ENCODE results near the gene SIK2. TPM values are rescaled to one million over a fixed set of nuclear protein-coding genes. Genes with fewer than 3 reads are reported as not detected.

The SIK2 gene
- polyA plus RNA-seq, 1 donor from 2014 or later: 9.0 TPM

DNA sequence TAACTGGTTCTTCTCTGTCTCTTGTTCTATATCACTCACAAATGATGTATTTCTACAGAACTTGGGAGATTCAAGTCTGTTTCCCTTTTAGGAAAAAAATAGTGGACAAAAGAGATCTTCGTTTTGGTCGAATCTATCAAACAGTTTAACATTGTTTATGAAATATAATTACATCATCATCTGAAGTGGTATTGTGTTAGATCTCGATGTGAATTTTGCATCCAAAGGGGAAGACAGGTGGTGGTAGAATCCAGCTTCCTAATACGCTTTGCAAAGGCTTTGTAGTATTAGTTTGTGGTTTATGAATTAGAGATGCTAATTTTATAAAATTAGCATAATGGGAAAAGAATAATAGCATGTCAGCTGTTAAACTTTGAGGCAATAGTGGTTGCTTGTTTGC is 3.4 kb downstream of the SIK2 start:
- no peak for TF ChIP-seq SMC3 (conservative IDR thresholded peaks at IDR 0.05; ENCODE audit: poor library complexity)
- TF ChIP-seq EP300 (conservative IDR thresholded peaks at IDR 0.05; ENCODE audit: poor library complexity, severe bottlenecking): no peak
- TF ChIP-seq, protein P1, sequence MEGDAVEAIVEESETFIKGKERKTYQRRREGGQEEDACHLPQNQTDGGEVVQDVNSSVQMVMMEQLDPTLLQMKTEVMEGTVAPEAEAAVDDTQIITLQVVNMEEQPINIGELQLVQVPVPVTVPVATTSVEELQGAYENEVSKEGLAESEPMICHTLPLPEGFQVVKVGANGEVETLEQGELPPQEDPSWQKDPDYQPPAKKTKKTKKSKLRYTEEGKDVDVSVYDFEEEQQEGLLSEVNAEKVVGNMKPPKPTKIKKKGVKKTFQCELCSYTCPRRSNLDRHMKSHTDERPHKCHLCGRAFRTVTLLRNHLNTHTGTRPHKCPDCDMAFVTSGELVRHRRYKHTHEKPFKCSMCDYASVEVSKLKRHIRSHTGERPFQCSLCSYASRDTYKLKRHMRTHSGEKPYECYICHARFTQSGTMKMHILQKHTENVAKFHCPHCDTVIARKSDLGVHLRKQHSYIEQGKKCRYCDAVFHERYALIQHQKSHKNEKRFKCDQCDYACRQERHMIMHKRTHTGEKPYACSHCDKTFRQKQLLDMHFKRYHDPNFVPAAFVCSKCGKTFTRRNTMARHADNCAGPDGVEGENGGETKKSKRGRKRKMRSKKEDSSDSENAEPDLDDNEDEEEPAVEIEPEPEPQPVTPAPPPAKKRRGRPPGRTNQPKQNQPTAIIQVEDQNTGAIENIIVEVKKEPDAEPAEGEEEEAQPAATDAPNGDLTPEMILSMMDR (IDR thresholded peaks at IDR 0.05; ENCODE audit: poor library complexity, severe bottlenecking): no peak
- no peak for TF ChIP-seq POLR2AphosphoS5 (IDR thresholded peaks at IDR 0.05)
- no peak for TF ChIP-seq RAD21 (conservative IDR thresholded peaks at IDR 0.05)
- TF ChIP-seq TAF1 (IDR thresholded peaks at IDR 0.05; ENCODE audit: low read depth): no peak
- no peak for TF ChIP-seq MXI1 (conservative IDR thresholded peaks at IDR 0.05; ENCODE audit: poor library complexity, severe bottlenecking)
- TF ChIP-seq, protein P2, sequence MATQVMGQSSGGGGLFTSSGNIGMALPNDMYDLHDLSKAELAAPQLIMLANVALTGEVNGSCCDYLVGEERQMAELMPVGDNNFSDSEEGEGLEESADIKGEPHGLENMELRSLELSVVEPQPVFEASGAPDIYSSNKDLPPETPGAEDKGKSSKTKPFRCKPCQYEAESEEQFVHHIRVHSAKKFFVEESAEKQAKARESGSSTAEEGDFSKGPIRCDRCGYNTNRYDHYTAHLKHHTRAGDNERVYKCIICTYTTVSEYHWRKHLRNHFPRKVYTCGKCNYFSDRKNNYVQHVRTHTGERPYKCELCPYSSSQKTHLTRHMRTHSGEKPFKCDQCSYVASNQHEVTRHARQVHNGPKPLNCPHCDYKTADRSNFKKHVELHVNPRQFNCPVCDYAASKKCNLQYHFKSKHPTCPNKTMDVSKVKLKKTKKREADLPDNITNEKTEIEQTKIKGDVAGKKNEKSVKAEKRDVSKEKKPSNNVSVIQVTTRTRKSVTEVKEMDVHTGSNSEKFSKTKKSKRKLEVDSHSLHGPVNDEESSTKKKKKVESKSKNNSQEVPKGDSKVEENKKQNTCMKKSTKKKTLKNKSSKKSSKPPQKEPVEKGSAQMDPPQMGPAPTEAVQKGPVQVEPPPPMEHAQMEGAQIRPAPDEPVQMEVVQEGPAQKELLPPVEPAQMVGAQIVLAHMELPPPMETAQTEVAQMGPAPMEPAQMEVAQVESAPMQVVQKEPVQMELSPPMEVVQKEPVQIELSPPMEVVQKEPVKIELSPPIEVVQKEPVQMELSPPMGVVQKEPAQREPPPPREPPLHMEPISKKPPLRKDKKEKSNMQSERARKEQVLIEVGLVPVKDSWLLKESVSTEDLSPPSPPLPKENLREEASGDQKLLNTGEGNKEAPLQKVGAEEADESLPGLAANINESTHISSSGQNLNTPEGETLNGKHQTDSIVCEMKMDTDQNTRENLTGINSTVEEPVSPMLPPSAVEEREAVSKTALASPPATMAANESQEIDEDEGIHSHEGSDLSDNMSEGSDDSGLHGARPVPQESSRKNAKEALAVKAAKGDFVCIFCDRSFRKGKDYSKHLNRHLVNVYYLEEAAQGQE (IDR thresholded peaks at IDR 0.05; ENCODE audit: borderline replicate concordance): no peak
- TF ChIP-seq EZH2 (IDR thresholded peaks at IDR 0.05; ENCODE audit: borderline replicate concordance, insufficient read depth, low read length, poor library complexity, severe bottlenecking): no peak
- peak overlapping the region; percentile 96 for H3K4me3 ChIP-seq (ENCODE audit: low read length)
- no peak overlapping the region for H3K27ac ChIP-seq (ENCODE audit: low read length)

DNA sequence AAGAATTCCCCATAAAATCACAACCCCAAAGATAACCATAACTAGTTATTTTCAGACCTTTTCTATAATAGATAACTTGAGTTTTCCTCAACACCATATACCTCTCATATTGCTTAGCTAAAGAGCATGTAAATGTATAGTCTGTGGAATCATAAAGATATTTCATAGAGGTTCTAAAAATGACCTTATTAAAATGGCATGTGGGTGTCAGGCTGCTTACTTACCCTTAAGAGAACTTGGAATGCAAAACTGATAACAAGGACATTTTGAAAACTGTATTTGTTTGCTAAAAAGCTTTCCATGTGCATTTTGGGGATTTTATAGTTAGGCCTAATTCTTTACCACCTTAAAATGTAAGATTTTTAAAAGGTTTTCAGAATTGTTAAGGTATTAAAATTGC is 4.7 kb downstream of the SIK2 start:
- TF ChIP-seq SMC3 (conservative IDR thresholded peaks at IDR 0.05; ENCODE audit: poor library complexity) (no peak), EP300 (conservative IDR thresholded peaks at IDR 0.05; ENCODE audit: poor library complexity, severe bottlenecking) (no peak), POLR2AphosphoS5 (IDR thresholded peaks at IDR 0.05) (no peak), EZH2 (IDR thresholded peaks at IDR 0.05; ENCODE audit: borderline replicate concordance, insufficient read depth, low read length, poor library complexity, severe bottlenecking) (no peak), MXI1 (conservative IDR thresholded peaks at IDR 0.05; ENCODE audit: poor library complexity, severe bottlenecking) (no peak), RAD21 (conservative IDR thresholded peaks at IDR 0.05) (no peak), TAF1 (IDR thresholded peaks at IDR 0.05; ENCODE audit: low read depth) (no peak)
- TF ChIP-seq, protein P1 (IDR thresholded peaks at IDR 0.05; ENCODE audit: poor library complexity, severe bottlenecking): no peak
- TF ChIP-seq, protein P2 (IDR thresholded peaks at IDR 0.05; ENCODE audit: borderline replicate concordance): no peak
- no peaks in the 10 kb centered on the region for H3K27me3 ChIP-seq (ENCODE audit: insufficient read depth, low read depth, low read length)
- no peak overlapping the region for H3K4me3 ChIP-seq (ENCODE audit: low read length)
- H3K4me2 ChIP-seq (ENCODE audit: low read length): peak overlapping the region; percentile 9
- H2AFZ ChIP-seq (ENCODE audit: low read depth, low read length): no peak overlapping the region
- H3K9me3 ChIP-seq (ENCODE audit: low read length): no peaks in the 10 kb centered on the region
- peaks cover 63% of the 10 kb centered on the region for H3K79me2 ChIP-seq (replicated peaks; ENCODE audit: insufficient read depth, low read length)
- H3K9me2 ChIP-seq (ENCODE audit: insufficient read depth, low read length): no peaks in the 10 kb centered on the region
- no peaks in the 10 kb centered on the region for H3F3A ChIP-seq (ENCODE audit: insufficient read depth, low read length, poor library complexity, severe bottlenecking)
- H3K36me3 ChIP-seq (ENCODE audit: insufficient read depth, low read length): no peaks in the 10 kb centered on the region
- H3K9ac ChIP-seq (ENCODE audit: low read length): no peak overlapping the region
- no peaks in the 10 kb centered on the region for H4K20me1 ChIP-seq (ENCODE audit: insufficient read depth)
- H3K27ac ChIP-seq (ENCODE audit: low read length): no peak overlapping the region

More for the DNA sequence above, 3.4 kb downstream of the SIK2 start:
- H3K9ac ChIP-seq (ENCODE audit: low read length): no peak overlapping the region
- H3K79me2 ChIP-seq (replicated peaks; ENCODE audit: insufficient read depth, low read length): peaks cover 63% of the 10 kb centered on the region
- no peaks in the 10 kb centered on the region for H3F3A ChIP-seq (ENCODE audit: insufficient read depth, low read length, poor library complexity, severe bottlenecking)
- H3K36me3 ChIP-seq (ENCODE audit: insufficient read depth, low read length): no peaks in the 10 kb centered on the region
- no peaks in the 10 kb centered on the region for H3K9me3 ChIP-seq (ENCODE audit: low read length)
- H2AFZ ChIP-seq (ENCODE audit: low read depth, low read length): no peak overlapping the region
- H3K27me3 ChIP-seq (ENCODE audit: insufficient read depth, low read depth, low read length): no peaks in the 10 kb centered on the region
- H4K20me1 ChIP-seq (ENCODE audit: insufficient read depth): no peaks in the 10 kb centered on the region
- no peaks in the 10 kb centered on the region for H3K9me2 ChIP-seq (ENCODE audit: insufficient read depth, low read length)
- H3K4me2 ChIP-seq (ENCODE audit: low read length): no peak overlapping the region

All from neural cell (in vitro differentiated cells).